HepG2 (cell line): ENCODE results near the gene MTHFSD. TPM values are rescaled to one million over a fixed set of nuclear protein-coding genes. Genes with fewer than 3 reads are reported as not detected.

ENCODE experiments used
- ERF ChIP-seq: IDR thresholded peaks from 2 replicates; pipeline ENCODE4 v1.6.1; 2018; ENCODE audit warnings: missing biosample characterization, missing genetic modification reagents
- NR2C2 ChIP-seq: sonication (generic); formaldehyde crosslinking; IDR thresholded peaks from 2 replicates; pipeline ENCODE4 v1.4.0; 2020; ENCODE audit warnings: missing genetic modification reagents, mild to moderate bottlenecking, moderate library complexity, borderline replicate concordance
- PPARG ChIP-seq: conservative IDR thresholded peaks from 2 replicates; pipeline ENCODE4 v1.6.1; 2016; ENCODE audit warnings: missing biosample characterization, missing genetic modification reagents
- U2AF2 ChIP-seq: fragments of 200-400 bp; formaldehyde crosslinking; IDR thresholded peaks from 2 replicates; pipeline ENCODE4 v1.6.1; 2017; ENCODE audit warnings: low read depth, mild to moderate bottlenecking, low read length
- ZBTB2 ChIP-seq: sonication (generic); formaldehyde crosslinking; IDR thresholded peaks from 2 replicates; pipeline ENCODE4 v1.8.0; 2022; ENCODE audit warnings: low read depth, missing genetic modification reagents
- ZC3H13 ChIP-seq: sonication (generic); formaldehyde crosslinking; IDR thresholded peaks from 2 replicates; pipeline ENCODE4 v1.8.1; 2023; ENCODE audit warnings: mild to moderate bottlenecking, missing genetic modification reagents, moderate library complexity
- ZMYM2 ChIP-seq: sonication (generic); formaldehyde crosslinking; IDR thresholded peaks from 2 replicates; pipeline ENCODE4 v1.8.0; 2022; ENCODE audit warnings: mild to moderate bottlenecking, missing genetic modification reagents
- ZNF205 ChIP-seq: IDR thresholded peaks from 2 replicates; pipeline ENCODE4 v1.6.1; 2018; ENCODE audit warnings: missing biosample characterization, missing genetic modification reagents
- polyA plus RNA-seq, 8 experiments: library from polyadenylated mRNA; depleted of rRNA in 3 of 8; stranded (reverse) in 7 of 8; unstranded in 1 of 8; fragments of >200 nt; fragmentation: Illumina TruSeq in 4 of 8; extraction: Trizol in 4 of 8; gene quantifications; 2 replicates each; pipeline versions ENCODE4 v1.2.1 to v1.2.3, GENCODE V29; 2011 to 2016; ENCODE audit warnings: low read depth in 4 of 8, missing spikeins in 1 of 8, mixed read lengths in 1 of 8; ENCODE audit not compliant: insufficient read depth in 1 of 8
- total RNA-seq, 5 experiments: library from RNA; depleted of rRNA; stranded (reverse); fragments of >200 nt; fragmentation: Illumina TruSeq; extraction: Trizol; gene quantifications; 2 replicates each; pipeline ENCODE4 v1.2.3, GENCODE V29; 2016; ENCODE audit warnings: low read depth in 1 of 5
- TF ChIP-seq, protein P1 (sequence below), 2 experiments: fragments of 450-650 bp in 1 of 2; sonication (generic) in 1 of 2; formaldehyde crosslinking in 1 of 2; IDR thresholded peaks; 2 replicates each; pipeline versions ENCODE4 v1.6.1 to v1.8.0; 2016 to 2022; ENCODE audit warnings: antibody characterized with exemption in 1 of 2, mild to moderate bottlenecking in 1 of 2, missing genetic modification reagents in 1 of 2
- TF ChIP-seq, protein P2 (sequence below): sonication (generic); formaldehyde crosslinking; IDR thresholded peaks from 2 replicates; pipeline ENCODE4 v1.4.0; 2020; ENCODE audit warnings: missing genetic modification reagents
- TF ChIP-seq, protein P3 (sequence below): sonication (generic); formaldehyde crosslinking; IDR thresholded peaks from 2 replicates; pipeline ENCODE4 v1.4.0; 2020; ENCODE audit warnings: missing genetic modification reagents, borderline replicate concordance

The MTHFSD gene
- total and polyA plus RNA-seq, 2 of the 13 experiments (the other 11 are each of a cell fraction or from before 2014, with no cell fraction given): 14.2 to 16.3 TPM

DNA sequence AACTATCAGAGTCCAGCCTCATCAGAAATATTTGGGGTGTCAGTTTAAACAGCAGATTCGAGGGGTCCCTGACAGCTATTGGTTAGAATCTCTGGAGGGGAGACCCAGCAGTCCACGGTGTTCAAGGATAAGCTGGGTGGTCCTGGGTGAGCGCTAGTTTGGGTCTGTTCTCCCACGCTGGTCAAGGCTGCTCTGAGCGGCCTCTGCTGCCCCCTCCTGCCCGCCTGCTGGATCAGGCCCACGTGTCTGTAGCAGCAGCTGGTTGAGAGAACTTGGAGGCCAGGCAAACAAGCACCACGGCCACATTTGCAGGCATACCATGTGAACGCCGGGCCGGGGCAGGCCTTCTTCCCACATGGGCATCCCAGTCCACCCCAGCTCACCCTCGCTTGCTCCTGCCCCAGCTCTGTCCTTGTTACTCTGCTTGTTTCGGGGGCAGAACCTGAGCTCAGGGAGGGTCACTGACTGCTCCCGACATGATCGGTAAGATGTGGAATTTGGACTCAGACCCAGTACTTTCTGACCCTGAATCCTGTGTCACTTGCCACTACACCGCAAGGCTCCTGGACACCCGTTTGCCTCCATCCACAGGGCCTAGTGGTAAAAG is 37.3 kb downstream of the MTHFSD start (continued):
- TF ChIP-seq, protein P1, sequence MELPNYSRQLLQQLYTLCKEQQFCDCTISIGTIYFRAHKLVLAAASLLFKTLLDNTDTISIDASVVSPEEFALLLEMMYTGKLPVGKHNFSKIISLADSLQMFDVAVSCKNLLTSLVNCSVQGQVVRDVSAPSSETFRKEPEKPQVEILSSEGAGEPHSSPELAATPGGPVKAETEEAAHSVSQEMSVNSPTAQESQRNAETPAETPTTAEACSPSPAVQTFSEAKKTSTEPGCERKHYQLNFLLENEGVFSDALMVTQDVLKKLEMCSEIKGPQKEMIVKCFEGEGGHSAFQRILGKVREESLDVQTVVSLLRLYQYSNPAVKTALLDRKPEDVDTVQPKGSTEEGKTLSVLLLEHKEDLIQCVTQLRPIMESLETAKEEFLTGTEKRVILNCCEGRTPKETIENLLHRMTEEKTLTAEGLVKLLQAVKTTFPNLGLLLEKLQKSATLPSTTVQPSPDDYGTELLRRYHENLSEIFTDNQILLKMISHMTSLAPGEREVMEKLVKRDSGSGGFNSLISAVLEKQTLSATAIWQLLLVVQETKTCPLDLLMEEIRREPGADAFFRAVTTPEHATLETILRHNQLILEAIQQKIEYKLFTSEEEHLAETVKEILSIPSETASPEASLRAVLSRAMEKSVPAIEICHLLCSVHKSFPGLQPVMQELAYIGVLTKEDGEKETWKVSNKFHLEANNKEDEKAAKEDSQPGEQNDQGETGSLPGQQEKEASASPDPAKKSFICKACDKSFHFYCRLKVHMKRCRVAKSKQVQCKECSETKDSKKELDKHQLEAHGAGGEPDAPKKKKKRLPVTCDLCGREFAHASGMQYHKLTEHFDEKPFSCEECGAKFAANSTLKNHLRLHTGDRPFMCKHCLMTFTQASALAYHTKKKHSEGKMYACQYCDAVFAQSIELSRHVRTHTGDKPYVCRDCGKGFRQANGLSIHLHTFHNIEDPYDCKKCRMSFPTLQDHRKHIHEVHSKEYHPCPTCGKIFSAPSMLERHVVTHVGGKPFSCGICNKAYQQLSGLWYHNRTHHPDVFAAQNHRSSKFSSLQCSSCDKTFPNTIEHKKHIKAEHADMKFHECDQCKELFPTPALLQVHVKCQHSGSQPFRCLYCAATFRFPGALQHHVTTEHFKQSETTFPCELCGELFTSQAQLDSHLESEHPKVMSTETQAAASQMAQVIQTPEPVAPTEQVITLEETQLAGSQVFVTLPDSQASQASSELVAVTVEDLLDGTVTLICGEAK (IDR thresholded peaks at IDR 0.05): no peak
- TF ChIP-seq, protein P1 (CRISPR knock-in tag; IDR thresholded peaks at IDR 0.05): no peak
- TF ChIP-seq ZMYM2 (no peak), PPARG (CRISPR knock-in tag) (no peak), ZBTB2 (no peak), ERF (no peak), U2AF2 (no peak), NR2C2 (no peak), ZC3H13 (CRISPR knock-in tag) (0 out of 2 replicates have a peak, but pooled peaks have one; percentile 27), ZNF205 (peak; percentile 61; the same call in 1 of the 2 replicates)
- TF ChIP-seq, protein P2, sequence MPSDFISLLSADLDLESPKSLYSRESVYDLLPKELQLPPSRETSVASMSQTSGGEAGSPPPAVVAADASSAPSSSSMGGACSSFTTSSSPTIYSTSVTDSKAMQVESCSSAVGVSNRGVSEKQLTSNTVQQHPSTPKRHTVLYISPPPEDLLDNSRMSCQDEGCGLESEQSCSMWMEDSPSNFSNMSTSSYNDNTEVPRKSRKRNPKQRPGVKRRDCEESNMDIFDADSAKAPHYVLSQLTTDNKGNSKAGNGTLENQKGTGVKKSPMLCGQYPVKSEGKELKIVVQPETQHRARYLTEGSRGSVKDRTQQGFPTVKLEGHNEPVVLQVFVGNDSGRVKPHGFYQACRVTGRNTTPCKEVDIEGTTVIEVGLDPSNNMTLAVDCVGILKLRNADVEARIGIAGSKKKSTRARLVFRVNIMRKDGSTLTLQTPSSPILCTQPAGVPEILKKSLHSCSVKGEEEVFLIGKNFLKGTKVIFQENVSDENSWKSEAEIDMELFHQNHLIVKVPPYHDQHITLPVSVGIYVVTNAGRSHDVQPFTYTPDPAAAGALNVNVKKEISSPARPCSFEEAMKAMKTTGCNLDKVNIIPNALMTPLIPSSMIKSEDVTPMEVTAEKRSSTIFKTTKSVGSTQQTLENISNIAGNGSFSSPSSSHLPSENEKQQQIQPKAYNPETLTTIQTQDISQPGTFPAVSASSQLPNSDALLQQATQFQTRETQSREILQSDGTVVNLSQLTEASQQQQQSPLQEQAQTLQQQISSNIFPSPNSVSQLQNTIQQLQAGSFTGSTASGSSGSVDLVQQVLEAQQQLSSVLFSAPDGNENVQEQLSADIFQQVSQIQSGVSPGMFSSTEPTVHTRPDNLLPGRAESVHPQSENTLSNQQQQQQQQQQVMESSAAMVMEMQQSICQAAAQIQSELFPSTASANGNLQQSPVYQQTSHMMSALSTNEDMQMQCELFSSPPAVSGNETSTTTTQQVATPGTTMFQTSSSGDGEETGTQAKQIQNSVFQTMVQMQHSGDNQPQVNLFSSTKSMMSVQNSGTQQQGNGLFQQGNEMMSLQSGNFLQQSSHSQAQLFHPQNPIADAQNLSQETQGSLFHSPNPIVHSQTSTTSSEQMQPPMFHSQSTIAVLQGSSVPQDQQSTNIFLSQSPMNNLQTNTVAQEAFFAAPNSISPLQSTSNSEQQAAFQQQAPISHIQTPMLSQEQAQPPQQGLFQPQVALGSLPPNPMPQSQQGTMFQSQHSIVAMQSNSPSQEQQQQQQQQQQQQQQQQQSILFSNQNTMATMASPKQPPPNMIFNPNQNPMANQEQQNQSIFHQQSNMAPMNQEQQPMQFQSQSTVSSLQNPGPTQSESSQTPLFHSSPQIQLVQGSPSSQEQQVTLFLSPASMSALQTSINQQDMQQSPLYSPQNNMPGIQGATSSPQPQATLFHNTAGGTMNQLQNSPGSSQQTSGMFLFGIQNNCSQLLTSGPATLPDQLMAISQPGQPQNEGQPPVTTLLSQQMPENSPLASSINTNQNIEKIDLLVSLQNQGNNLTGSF: no peak
- TF ChIP-seq, protein P3, sequence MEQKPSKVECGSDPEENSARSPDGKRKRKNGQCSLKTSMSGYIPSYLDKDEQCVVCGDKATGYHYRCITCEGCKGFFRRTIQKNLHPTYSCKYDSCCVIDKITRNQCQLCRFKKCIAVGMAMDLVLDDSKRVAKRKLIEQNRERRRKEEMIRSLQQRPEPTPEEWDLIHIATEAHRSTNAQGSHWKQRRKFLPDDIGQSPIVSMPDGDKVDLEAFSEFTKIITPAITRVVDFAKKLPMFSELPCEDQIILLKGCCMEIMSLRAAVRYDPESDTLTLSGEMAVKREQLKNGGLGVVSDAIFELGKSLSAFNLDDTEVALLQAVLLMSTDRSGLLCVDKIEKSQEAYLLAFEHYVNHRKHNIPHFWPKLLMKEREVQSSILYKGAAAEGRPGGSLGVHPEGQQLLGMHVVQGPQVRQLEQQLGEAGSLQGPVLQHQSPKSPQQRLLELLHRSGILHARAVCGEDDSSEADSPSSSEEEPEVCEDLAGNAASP (CRISPR knock-in tag): no peak
